Aorta (tissue), 5 donors: ENCODE results near the gene CMIP. TPM values are rescaled to one million over a fixed set of nuclear protein-coding genes. Genes with fewer than 3 reads are reported as not detected.
A peak's percentile ranks its signal among the peaks of the same experiment; 100 is the strongest.

Experiments used
- ATAC-seq: fragments of 200-7000 bp; cut with Tn5 transposase; one replicate; pipeline ENCODE4 v1.9.1; 2022; ENCODE audit warnings: moderate library complexity; ENCODE audit not compliant: low FRiP score
- DNase-seq, 2 donors: peaks; one replicate each; pipeline ENCODE4 v3.0.0-alpha.2; 2020
- H3K27ac ChIP-seq, 2 donors: one replicate each; pipeline ENCODE4 v1.5.1; 2013; ENCODE audit warnings: low read length in 2 of 2, mild to moderate bottlenecking in 2 of 2, moderate library complexity in 2 of 2, control low read depth in 1 of 2, inconsistent platforms in 1 of 2, low read depth in 1 of 2
- H3K27me3 ChIP-seq, 2 donors: one replicate each; pipeline ENCODE4 v1.6.1; 2013; ENCODE audit warnings: control low read depth in 1 of 2, low read length in 1 of 2, mild to moderate bottlenecking in 1 of 2, moderate library complexity in 1 of 2; ENCODE audit not compliant: insufficient read depth in 2 of 2, control insufficient read depth in 1 of 2
- H3K36me3 ChIP-seq, 2 donors: one replicate each; pipeline ENCODE4 v1.6.1; 2013; ENCODE audit warnings: control low read depth in 1 of 2, low read length in 1 of 2, mild to moderate bottlenecking in 1 of 2; ENCODE audit not compliant: insufficient read depth in 2 of 2, control insufficient read depth in 1 of 2
- H3K4me1 ChIP-seq, 2 donors: one replicate each; pipeline ENCODE4 v1.6.1; 2013; ENCODE audit warnings: low read length in 2 of 2, control low read depth in 1 of 2, mild to moderate bottlenecking in 1 of 2, moderate library complexity in 1 of 2; ENCODE audit not compliant: insufficient read depth in 2 of 2, control insufficient read depth in 1 of 2
- H3K4me3 ChIP-seq, 2 donors: one replicate each; pipeline ENCODE4 v1.5.1; 2013; ENCODE audit warnings: low read length in 2 of 2, control low read depth in 1 of 2, mild to moderate bottlenecking in 1 of 2
- H3K9me3 ChIP-seq: one replicate; pipeline ENCODE4 v1.6.1; 2013; ENCODE audit warnings: mild to moderate bottlenecking, low read length; ENCODE audit not compliant: control insufficient read depth
- WGBS, 2 donors: extraction: QIAGEN DNeasy Blood & Tissue Kit; methylation state at CpG; one replicate each; pipeline ENCODE4 v1.1.7; 2013; 5-methylcytosine and 5-hydroxymethylcytosine counted together
- intact Hi-C, 2 donors: fragments of 100-400 bp; cut with DNase I; formaldehyde crosslinking; loops; one replicate each; pipeline versions ENCODE4 v1.14.2 to v1.15.0; 2022
- polyA plus RNA-seq, 2 donors: library from polyadenylated mRNA; stranded (reverse); fragments of 200-250 nt; gene quantifications; one replicate each; pipeline ENCODE4 v1.2.3, GENCODE V29; 2013
- total RNA-seq, 2 donors: library from RNA; stranded (reverse); fragmentation: NEBNext Ultra II Directional; extraction: Animal tissue kit (Norgen Biotek cat#: 25700); gene quantifications; one replicate each; pipeline ENCODE4 v1.2.1, GENCODE V29; 2021
- donor health status: healthy with polysubstance abuse.
- donor health status: Bipolar disorder and iron deficiency.
- donor health status: DM: no; HTN: no; CAD: no.
- donor health status: DM: no; HTN: no; CAD: no.
- donor health status: DM: yes; HTN: yes; CAD: no.

The CMIP gene
- total and polyA plus RNA-seq, 4 donors: 2.4 to 96.3 (median 27.9) TPM

DNA sequence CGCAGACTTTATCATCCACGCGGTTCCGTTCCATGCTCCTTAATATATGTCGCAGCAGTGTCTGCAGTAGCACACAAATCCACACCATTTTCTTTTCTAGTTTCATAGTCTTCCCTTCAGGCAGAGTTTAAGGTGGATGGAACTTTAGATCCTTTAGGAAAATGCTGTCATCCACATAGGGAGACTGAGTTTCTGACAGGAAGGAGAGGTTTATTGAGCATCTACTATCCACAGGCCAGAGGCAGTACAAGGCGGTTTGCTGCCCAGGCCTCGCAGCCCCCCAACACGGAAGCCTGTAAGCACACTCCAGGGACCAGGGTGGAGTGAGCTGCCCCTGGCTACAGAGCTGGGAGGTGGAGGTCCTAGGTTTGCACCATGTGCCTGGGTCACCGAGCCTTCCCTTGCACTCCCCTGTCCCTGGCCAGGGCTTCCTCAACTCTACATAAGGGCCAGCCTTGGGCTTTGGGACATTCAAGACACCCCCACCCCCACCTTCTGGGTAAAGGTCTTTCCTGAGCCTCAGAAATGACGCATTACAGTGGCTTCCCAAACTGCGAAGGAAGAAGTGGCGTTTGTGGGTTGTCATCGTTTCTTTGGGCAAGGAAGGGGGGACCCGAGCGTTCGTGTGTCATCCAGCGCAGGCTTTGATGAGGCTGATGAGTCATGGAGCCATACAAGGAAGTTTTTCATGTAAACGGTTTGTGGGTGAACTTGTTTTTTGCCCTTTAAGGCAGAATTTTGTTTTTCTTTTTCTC, 188.0 kb downstream of the CMIP start:
- 92% methylated on average over 18 of the region's 18 CpGs for WGBS, 2 donors
- intact Hi-C loops: no loop called here
- Histone ChIP-seq H3K4me3 (no peak overlapping the region), H3K27ac (no peak overlapping the region), H3K27me3 (no peaks in the 10 kb centered on the region), H3K9me3 (no peaks in the 10 kb centered on the region), H3K4me1 (no peaks in the 10 kb centered on the region), H3K36me3 (no peaks in the 10 kb centered on the region)
- ATAC-seq (no peak), DNase-seq (peak in 1 of 2 donors; percentile 72)

- no peak overlapping the region for H3K4me3 ChIP-seq
- H3K36me3 ChIP-seq: no peaks in the 10 kb centered on the region
- intact Hi-C loops: no loop called here
- no peaks in the 10 kb centered on the region for H3K27me3 ChIP-seq
- 80 to 81% methylated on average over 11 of the region's 11 CpGs for whole genome bisulfite sequencing, 2 donors
- no peaks in the 10 kb centered on the region for H3K9me3 ChIP-seq
- no peak for DNase-seq
- H3K27ac ChIP-seq: no peak overlapping the region
- no peaks in the 10 kb centered on the region for H3K4me1 ChIP-seq
- no peak for ATAC-seq
Observed at GRCh38 chr16:81633147-81633619, 188.6 kb downstream of the CMIP start.

GRCh38 chr16:81633680-81634379, 189.2 kb downstream of the CMIP start:
- Histone ChIP-seq H3K9me3 (no peaks in the 10 kb centered on the region), H3K4me3 (no peak overlapping the region), H3K36me3 (no peaks in the 10 kb centered on the region), H3K27ac (no peak overlapping the region), H3K27me3 (no peaks in the 10 kb centered on the region), H3K4me1 (no peaks in the 10 kb centered on the region)
- ATAC-seq (no peak), DNase-seq (no peak)
- intact Hi-C loops: no loop called here
- 73 to 75% methylated on average over 8 of the region's 8 CpGs for WGBS, 2 donors

DNA sequence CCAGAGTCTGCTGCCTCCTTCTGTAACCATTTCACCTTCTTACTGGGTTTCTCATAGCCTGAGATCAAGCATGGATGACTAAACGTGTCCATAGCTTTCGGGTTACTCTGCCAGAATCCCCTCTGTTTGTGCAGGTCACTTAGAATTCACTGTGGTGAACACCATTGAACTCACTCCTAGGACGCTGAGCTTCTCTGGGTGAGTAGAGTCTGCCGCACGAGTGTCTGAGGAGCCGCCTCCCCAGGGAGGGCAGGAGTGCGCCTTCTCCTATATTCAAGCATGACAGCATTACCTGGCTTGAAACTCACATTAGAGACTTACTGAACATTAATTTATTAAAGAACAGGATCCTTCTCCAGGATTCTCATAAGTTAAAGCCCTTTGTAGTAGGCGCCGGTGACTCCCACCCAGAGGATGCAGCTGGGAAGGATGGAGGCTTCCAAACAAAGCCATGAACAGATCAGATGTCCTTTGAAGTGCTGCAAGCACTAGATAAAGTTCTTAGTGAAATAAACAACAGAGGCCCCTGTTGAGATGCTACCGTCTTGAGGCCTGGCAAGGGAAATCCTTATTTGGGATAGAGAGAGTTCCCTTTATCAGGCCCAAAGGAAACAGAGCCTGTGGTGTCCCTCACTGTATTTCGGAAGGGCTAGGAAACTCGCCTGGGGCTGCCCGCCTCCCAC, 189.9 kb downstream of the CMIP start:
- intact Hi-C loops: no loop called here
- 90 to 92% methylated on average over 13 of the region's 13 CpGs for WGBS, 2 donors
- H3K4me3 ChIP-seq: no peak overlapping the region
- no peak overlapping the region for H3K27ac ChIP-seq
- DNase-seq (no peak), ATAC-seq (no peak)
- no peaks in the 10 kb centered on the region for H3K36me3 ChIP-seq
- no peaks in the 10 kb centered on the region for H3K4me1 ChIP-seq
- H3K9me3 ChIP-seq: no peaks in the 10 kb centered on the region
- H3K27me3 ChIP-seq: no peaks in the 10 kb centered on the region

GRCh38 chr16:81635063-81635937, 190.7 kb downstream of the CMIP start:
- 90 to 93% methylated on average over 15 of the region's 15 CpGs for WGBS, 2 donors
- no peaks in the 10 kb centered on the region for H3K9me3 ChIP-seq
- no peaks in the 10 kb centered on the region for H3K36me3 ChIP-seq
- ATAC-seq (no peak), DNase-seq (no peak)
- H3K4me1 ChIP-seq: no peaks in the 10 kb centered on the region
- H3K27ac ChIP-seq: no peak overlapping the region
- H3K4me3 ChIP-seq: no peak overlapping the region
- no peaks in the 10 kb centered on the region for H3K27me3 ChIP-seq
- intact Hi-C loops: no loop called here

DNA sequence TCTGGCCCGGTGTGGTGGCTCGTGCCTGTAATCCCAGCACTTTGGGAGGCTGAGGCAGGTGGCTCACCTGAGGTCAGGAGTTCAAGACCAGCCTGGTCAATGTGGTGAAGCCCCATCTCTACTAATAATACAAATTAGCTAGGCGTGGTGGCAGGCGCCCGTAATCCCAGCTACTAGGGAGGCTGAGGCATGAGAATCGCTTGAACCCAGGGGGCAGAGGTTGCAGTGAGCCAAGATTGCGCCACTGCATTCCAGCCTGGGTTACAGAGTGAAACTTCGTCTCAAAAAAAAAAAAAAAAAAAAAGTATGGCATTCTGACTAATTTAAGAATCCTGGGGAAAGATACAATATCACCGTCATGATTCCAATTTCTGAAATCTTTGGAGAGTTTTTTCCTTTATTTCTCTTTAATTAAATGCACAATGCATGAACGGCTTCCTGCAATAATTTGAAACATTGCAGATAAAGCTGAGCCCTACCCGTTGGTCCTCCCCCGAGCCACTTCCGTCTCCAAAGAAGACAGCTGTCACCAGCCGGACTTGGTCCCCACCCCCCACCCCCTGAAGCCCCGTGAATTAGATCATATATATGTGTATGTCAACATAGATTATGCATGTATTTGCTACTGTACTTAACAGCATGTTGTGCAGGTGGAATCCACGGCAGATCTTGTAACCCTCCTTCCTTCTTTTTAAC, 191.8 kb downstream of the CMIP start:
- no peak overlapping the region for H3K27ac ChIP-seq
- WGBS, 2 donors: 85% methylated on average over 16 of the region's 16 CpGs
- ATAC-seq: no peak
- intact Hi-C loops: no loop called here
- no peaks in the 10 kb centered on the region for H3K36me3 ChIP-seq
- H3K27me3 ChIP-seq: no peaks in the 10 kb centered on the region
- no peak for DNase-seq
- H3K9me3 ChIP-seq: no peaks in the 10 kb centered on the region
- no peak overlapping the region for H3K4me3 ChIP-seq
- no peaks in the 10 kb centered on the region for H3K4me1 ChIP-seq

DNA sequence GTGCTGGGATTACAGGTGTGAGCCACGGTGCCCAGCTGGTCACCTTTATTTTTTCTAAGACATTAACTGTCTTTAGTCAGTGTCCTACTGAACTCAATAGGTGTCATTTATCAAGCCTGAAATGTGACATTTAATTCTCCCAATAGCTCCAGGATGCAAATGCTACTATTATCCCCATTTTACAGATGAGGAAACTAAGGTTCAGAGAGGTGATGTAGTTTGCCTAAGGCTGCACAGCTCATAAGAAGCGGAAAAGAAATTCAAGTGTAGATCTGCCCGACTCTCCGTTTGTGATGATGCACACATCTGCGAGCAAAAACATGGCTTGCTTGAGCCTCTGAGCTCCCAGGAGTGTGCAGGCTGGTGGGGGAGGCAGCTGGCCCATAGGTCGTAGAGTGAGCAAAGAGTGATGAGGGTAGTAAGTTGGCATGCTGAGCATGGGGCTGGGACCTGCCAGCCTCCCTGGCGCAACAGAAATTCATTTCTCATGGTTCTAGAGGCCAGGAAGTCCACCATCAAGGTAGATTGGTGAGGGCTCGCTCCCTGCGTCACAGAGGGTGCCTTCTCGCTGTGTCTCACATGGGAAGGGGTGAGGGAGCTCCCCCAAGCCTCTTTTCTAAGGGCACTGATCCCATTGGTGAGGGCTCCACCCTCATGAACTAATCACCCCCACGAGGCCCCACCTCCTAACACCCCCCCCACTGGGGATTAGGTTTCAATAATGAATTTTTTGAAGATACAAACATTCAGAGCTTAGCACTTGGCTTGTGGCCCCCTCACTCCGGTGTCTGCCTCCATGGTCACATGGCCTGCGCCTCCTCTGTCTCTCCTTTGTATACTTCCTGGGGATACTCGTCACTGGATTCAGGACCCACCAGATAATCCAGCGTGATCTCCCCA, 193.0 kb downstream of the CMIP start:
- WGBS, 2 donors: 94 to 95% methylated on average over 15 of the region's 15 CpGs
- H3K4me3 ChIP-seq: no peak overlapping the region
- no peak for DNase-seq
- no peak overlapping the region for H3K27ac ChIP-seq
- intact Hi-C loops: no loop called here
- ATAC-seq: no peak
- H3K4me1 ChIP-seq: no peaks in the 10 kb centered on the region
- H3K36me3 ChIP-seq: no peaks in the 10 kb centered on the region
- H3K27me3 ChIP-seq: no peaks in the 10 kb centered on the region
- H3K9me3 ChIP-seq: no peaks in the 10 kb centered on the region
